Stomach (tissue), 4 donors: ENCODE results near the gene USP13.

ENCODE experiments used
- EP300 ChIP-seq: sonication (generic); formaldehyde crosslinking; IDR thresholded peaks from one replicate; pipeline ENCODE4 v1.6.1; 2017; ENCODE audit warnings: antibody characterized with exemption
- POLR2A ChIP-seq, 4 donors: fragments of 450-650 bp; IDR thresholded peaks; one replicate each; pipeline ENCODE4 v1.6.1; 2016; ENCODE audit warnings: antibody characterized with exemption in 4 of 4, control low read depth in 2 of 4, mild to moderate bottlenecking in 1 of 4, moderate library complexity in 1 of 4
- POLR2AphosphoS5 ChIP-seq, 3 donors: sonication (generic); formaldehyde crosslinking; IDR thresholded peaks; one replicate each; pipeline ENCODE4 v1.6.1; 2016; ENCODE audit warnings: antibody characterized with exemption in 3 of 3
- TF ChIP-seq, protein P1 (sequence below), 7 experiments: fragments of 450-650 bp in 4 of 7; fragments of 200-600 bp in 3 of 7; sonication (generic) in 3 of 7; IDR thresholded peaks; one replicate each; pipeline ENCODE4 v1.5.1; 2016 to 2019; ENCODE audit warnings: antibody characterized with exemption in 7 of 7, control low read depth in 2 of 7, mild to moderate bottlenecking in 1 of 7

GRCh38 chr3:179604321-179605078 lies 48.3 kb upstream of the USP13 start, which contains the start of the genes MRPL47 and NDUFB5:
- TF ChIP-seq, protein P1, sequence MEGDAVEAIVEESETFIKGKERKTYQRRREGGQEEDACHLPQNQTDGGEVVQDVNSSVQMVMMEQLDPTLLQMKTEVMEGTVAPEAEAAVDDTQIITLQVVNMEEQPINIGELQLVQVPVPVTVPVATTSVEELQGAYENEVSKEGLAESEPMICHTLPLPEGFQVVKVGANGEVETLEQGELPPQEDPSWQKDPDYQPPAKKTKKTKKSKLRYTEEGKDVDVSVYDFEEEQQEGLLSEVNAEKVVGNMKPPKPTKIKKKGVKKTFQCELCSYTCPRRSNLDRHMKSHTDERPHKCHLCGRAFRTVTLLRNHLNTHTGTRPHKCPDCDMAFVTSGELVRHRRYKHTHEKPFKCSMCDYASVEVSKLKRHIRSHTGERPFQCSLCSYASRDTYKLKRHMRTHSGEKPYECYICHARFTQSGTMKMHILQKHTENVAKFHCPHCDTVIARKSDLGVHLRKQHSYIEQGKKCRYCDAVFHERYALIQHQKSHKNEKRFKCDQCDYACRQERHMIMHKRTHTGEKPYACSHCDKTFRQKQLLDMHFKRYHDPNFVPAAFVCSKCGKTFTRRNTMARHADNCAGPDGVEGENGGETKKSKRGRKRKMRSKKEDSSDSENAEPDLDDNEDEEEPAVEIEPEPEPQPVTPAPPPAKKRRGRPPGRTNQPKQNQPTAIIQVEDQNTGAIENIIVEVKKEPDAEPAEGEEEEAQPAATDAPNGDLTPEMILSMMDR (IDR thresholded peaks at IDR 0.05): peak in 1 of 7 experiments; percentile 17
- TF ChIP-seq POLR2AphosphoS5 (IDR thresholded peaks at IDR 0.05) (peak; percentile 86 to 97 (median 89)), POLR2A (IDR thresholded peaks at IDR 0.05) (peak in 1 of 4 donors; percentile 27), EP300 (no peak)
